Ishikawa (cell line): ENCODE data around the gene RIMBP2.

Source experiments
- CEBPB ChIP-seq: IDR thresholded peaks from 2 replicates; pipeline ENCODE4 v1.6.1; 2012
- FOXM1 ChIP-seq: IDR thresholded peaks from 2 replicates; pipeline ENCODE4 v1.6.1; 2012; ENCODE audit warnings: low read depth, borderline replicate concordance
- NFIC ChIP-seq: IDR thresholded peaks from 2 replicates; pipeline ENCODE4 v1.6.1; 2012
- RAD21 ChIP-seq: IDR thresholded peaks from 2 replicates; pipeline ENCODE4 v1.6.1; 2012; ENCODE audit warnings: low read depth
- TEAD4 ChIP-seq: IDR thresholded peaks from 2 replicates; pipeline ENCODE4 v1.6.1; 2012
- YY1 ChIP-seq: IDR thresholded peaks from 2 replicates; pipeline ENCODE4 v1.6.1; 2012; ENCODE audit warnings: low read depth
- ZBTB7A ChIP-seq: IDR thresholded peaks from 2 replicates; pipeline ENCODE4 v1.6.1; 2012; ENCODE audit warnings: low read depth

- no peak for TF ChIP-seq CEBPB
- no peak for TF ChIP-seq YY1
- no peak for TF ChIP-seq ZBTB7A
- TF ChIP-seq NFIC, result no peak
- no peak for TF ChIP-seq TEAD4
- TF ChIP-seq RAD21, result no peak
- TF ChIP-seq FOXM1, result no peak
Observed at GRCh38 chr12:130709971-130710732, 5.9 kb downstream of the RIMBP2 start.
